Neural progenitor cell (in vitro differentiated cells): ENCODE measurements around the gene SGSM1. TPM values are rescaled to one million over a fixed set of nuclear protein-coding genes. Genes with fewer than 3 reads are reported as not detected.

Source experiments
- DNase-seq: peaks from one replicate; pipeline ENCODE4 v3.0.0-alpha.2; 2016; ENCODE audit warnings: low spot score
- H2AFZ ChIP-seq: fragments of 200-600 bp; sonication (generic); replicated peaks from 2 replicates; pipeline ENCODE4 v1.6.1; 2016; ENCODE audit warnings: antibody characterized with exemption
- H3F3A ChIP-seq: fragments of 200-600 bp; sonication (generic); 2 replicates; pipeline ENCODE4 v1.6.1; 2016; ENCODE audit warnings: antibody characterized with exemption, low read depth
- H3K27ac ChIP-seq: fragments of 200-600 bp; sonication (generic); 2 replicates; pipeline ENCODE4 v1.5.1; 2016; ENCODE audit warnings: mild to moderate bottlenecking
- H3K27me3 ChIP-seq: fragments of 200-600 bp; sonication (generic); 2 replicates; pipeline ENCODE4 v1.6.1; 2016; ENCODE audit warnings: mild to moderate bottlenecking, moderate library complexity
- H3K36me3 ChIP-seq: fragments of 200-600 bp; sonication (generic); 2 replicates; pipeline ENCODE4 v1.5.1; 2016
- H3K4me1 ChIP-seq: fragments of 200-600 bp; sonication (generic); 2 replicates; pipeline ENCODE4 v1.6.1; 2016; ENCODE audit warnings: mixed run types
- H3K4me2 ChIP-seq: fragments of 200-600 bp; sonication (generic); 2 replicates; pipeline ENCODE4 v1.6.1; 2016
- H3K4me3 ChIP-seq: fragments of 200-600 bp; sonication (generic); 2 replicates; pipeline ENCODE4 v1.5.1; 2016
- H3K79me2 ChIP-seq: fragments of 200-600 bp; sonication (generic); 2 replicates; pipeline ENCODE4 v1.6.1; 2016; ENCODE audit warnings: low read depth
- H3K9ac ChIP-seq: fragments of 200-600 bp; sonication (generic); 2 replicates; pipeline ENCODE4 v1.6.1; 2016
- H3K9me3 ChIP-seq: fragments of 200-600 bp; sonication (generic); 2 replicates; pipeline ENCODE4 v1.5.1; 2016; ENCODE audit warnings: low read depth
- H4K20me1 ChIP-seq: fragments of 200-600 bp; sonication (generic); 2 replicates; pipeline ENCODE4 v1.6.1; 2016; ENCODE audit warnings: low read depth
- H3K27ac Mint-ChIP-seq: 3 replicates; pipeline ENCODE4 v1.8.0; 2021; ENCODE audit warnings: mixed read lengths
- H3K27me3 Mint-ChIP-seq: 2 replicates; pipeline ENCODE4 v1.8.0; 2022; ENCODE audit warnings: low read depth, mild to moderate bottlenecking, inconsistent platforms, moderate library complexity, mixed read lengths; ENCODE audit not compliant: insufficient read depth
- H3K36me3 Mint-ChIP-seq: 3 replicates; pipeline ENCODE4 v1.8.0; 2021; ENCODE audit warnings: mixed read lengths
- H3K4me1 Mint-ChIP-seq: 3 replicates; pipeline ENCODE4 v1.8.0; 2021; ENCODE audit warnings: mixed read lengths
- H3K4me3 Mint-ChIP-seq: 3 replicates; pipeline ENCODE4 v1.8.0; 2021; ENCODE audit warnings: mild to moderate bottlenecking, moderate library complexity, mixed read lengths
- H3K9me3 Mint-ChIP-seq: 3 replicates; pipeline ENCODE4 v1.8.0; 2020; ENCODE audit warnings: mixed read lengths
- CTCF ChIP-seq: fragments of 200-600 bp; sonication (generic); IDR thresholded peaks from 2 replicates; pipeline ENCODE4 v1.5.1; 2017; ENCODE audit warnings: antibody characterized with exemption, mild to moderate bottlenecking
- EZH2 ChIP-seq: fragments of 200-600 bp; sonication (generic); IDR thresholded peaks from 2 replicates; pipeline ENCODE4 v1.6.1; 2017; ENCODE audit warnings: antibody characterized with exemption, mild to moderate bottlenecking, moderate library complexity
- EZH2phosphoT487 ChIP-seq: fragments of 200-600 bp; sonication (generic); IDR thresholded peaks from 2 replicates; pipeline ENCODE4 v1.6.1; 2017; ENCODE audit warnings: antibody characterized with exemption
- total RNA-seq: library from RNA; depleted of rRNA; stranded (reverse); fragments of >200 nt; gene quantifications from 2 replicates; pipeline ENCODE4 v1.2.3, GENCODE V29; 2015; ENCODE audit warnings: low replicate concordance

Gene SGSM1
- total RNA-seq, 1 donor from 2014 or later: 1.1 TPM

GRCh38 chr22:24796056-24796455 lies 10.0 kb upstream of the SGSM1 start:
- Histone ChIP-seq H3K9ac (no peak overlapping the region), H3F3A (no peaks in the 10 kb centered on the region), H3K79me2 (no peaks in the 10 kb centered on the region), H3K4me3 (no peak overlapping the region), H2AFZ (no peak overlapping the region), H3K4me2 (no peak overlapping the region), H3K36me3 (no peaks in the 10 kb centered on the region), H4K20me1 (no peaks in the 10 kb centered on the region), H3K9me3 (no peaks in the 10 kb centered on the region), H3K27me3 (no peaks in the 10 kb centered on the region), H3K27ac (no peak overlapping the region), H3K4me1 (no peaks in the 10 kb centered on the region)
- Mint-ChIP-seq H3K27me3 (peaks cover 2% of the 10 kb centered on the region), H3K4me3 (no peak overlapping the region), H3K9me3 (no peaks in the 10 kb centered on the region), H3K4me1 (no peaks in the 10 kb centered on the region), H3K36me3 (no peaks in the 10 kb centered on the region), H3K27ac (no peak overlapping the region)
- DNase-seq: no peak
- TF ChIP-seq EZH2: no peak
- no peak for TF ChIP-seq CTCF
- TF ChIP-seq EZH2phosphoT487: no peak

GRCh38 chr22:24796860-24797259 lies 9.2 kb upstream of the SGSM1 start:
- no peak overlapping the region for H3K9ac ChIP-seq
- H3K27me3 ChIP-seq: no peaks in the 10 kb centered on the region
- no peaks in the 10 kb centered on the region for H3K9me3 ChIP-seq
- no peak overlapping the region for H3K4me3 ChIP-seq
- peaks cover 2% of the 10 kb centered on the region for H3K27me3 Mint-ChIP-seq
- no peaks in the 10 kb centered on the region for H3K4me1 ChIP-seq
- no peak overlapping the region for H2AFZ ChIP-seq
- H3K27ac ChIP-seq: no peak overlapping the region
- no peaks in the 10 kb centered on the region for H3K79me2 ChIP-seq
- H3K27ac Mint-ChIP-seq: no peak overlapping the region
- no peaks in the 10 kb centered on the region for H3F3A ChIP-seq
- TF ChIP-seq EZH2phosphoT487 (no peak), CTCF (no peak), EZH2 (no peak)
- no peaks in the 10 kb centered on the region for H3K36me3 ChIP-seq
- H3K4me1 Mint-ChIP-seq: no peaks in the 10 kb centered on the region
- H3K4me2 ChIP-seq: no peak overlapping the region
- DNase-seq: no peak
- H4K20me1 ChIP-seq: no peaks in the 10 kb centered on the region
- no peaks in the 10 kb centered on the region for H3K36me3 Mint-ChIP-seq
- no peaks in the 10 kb centered on the region for H3K9me3 Mint-ChIP-seq
- no peak overlapping the region for H3K4me3 Mint-ChIP-seq

GRCh38 chr22:24801901-24802465 lies 4.0 kb upstream of the SGSM1 start:
- TF ChIP-seq CTCF (no peak), EZH2 (no peak), EZH2phosphoT487 (no peak)
- no peaks in the 10 kb centered on the region for H3K9me3 ChIP-seq
- no peak overlapping the region for H3K27ac Mint-ChIP-seq
- H2AFZ ChIP-seq: no peak overlapping the region
- peaks cover 8% of the 10 kb centered on the region for H3K27me3 ChIP-seq
- no peaks in the 10 kb centered on the region for H4K20me1 ChIP-seq
- peaks cover 6% of the 10 kb centered on the region for H3K4me1 ChIP-seq
- no peak for DNase-seq
- no peak overlapping the region for H3K27ac ChIP-seq
- no peaks in the 10 kb centered on the region for H3K36me3 Mint-ChIP-seq
- no peaks in the 10 kb centered on the region for H3K36me3 ChIP-seq
- no peak overlapping the region for H3K4me2 ChIP-seq
- H3K9me3 Mint-ChIP-seq: no peaks in the 10 kb centered on the region
- no peaks in the 10 kb centered on the region for H3K4me1 Mint-ChIP-seq
- H3K79me2 ChIP-seq: no peaks in the 10 kb centered on the region
- H3K4me3 Mint-ChIP-seq: no peak overlapping the region
- peaks cover 9% of the 10 kb centered on the region for H3F3A ChIP-seq
- peaks cover 5% of the 10 kb centered on the region for H3K27me3 Mint-ChIP-seq
- H3K9ac ChIP-seq: no peak overlapping the region
- no peak overlapping the region for H3K4me3 ChIP-seq
